NCI-H1930 (cell line): ENCODE data around the gene MYO5A.
"Not testable (repeated sequence)": the region's sequence is repeated elsewhere in the genome, so short reads cannot be mapped to it uniquely, and the experiment has no call there.

Experiments
- DNase-seq, 2 experiments: peaks; one replicate each; lab custom pipeline; 2025; lab: John Stamatoyannopoulos, UW

Gene MYO5A

GRCh38 chr15:52540374-52541012, 11.8 kb upstream of the MYO5A start:
- DNase-seq, result no peak

- DNase-seq, result no peak
Observed at GRCh38 chr15:52537459-52537858, 8.8 kb upstream of the MYO5A start.

- DNase-seq, result no peak
Observed at GRCh38 chr15:52532427-52532826, 3.7 kb upstream of the MYO5A start.

GRCh38 chr15:52529940-52530339, 1.3 kb upstream of the MYO5A start:
- no peak for DNase-seq

- DNase-seq, result no peak
Observed at GRCh38 chr15:52529341-52529924, 753 bp upstream of the MYO5A start.

GRCh38 chr15:52527911-52528563, 643 bp downstream of the MYO5A start:
- DNase-seq, result no peak

GRCh38 chr15:52527196-52527910, 1.3 kb downstream of the MYO5A start:
- no peak for DNase-seq

- no peak for DNase-seq
Observed at GRCh38 chr15:52524223-52525136, 4.2 kb downstream of the MYO5A start.

- DNase-seq, result no peak
Observed at GRCh38 chr15:52523647-52524046, 5.0 kb downstream of the MYO5A start.

- DNase-seq, result no peak
Observed at GRCh38 chr15:52523192-52523591, 5.5 kb downstream of the MYO5A start.

GRCh38 chr15:52521682-52522081, 7.0 kb downstream of the MYO5A start:
- no peak for DNase-seq

GRCh38 chr15:52520421-52520820, 8.3 kb downstream of the MYO5A start:
- DNase-seq, result no peak

- no peak for DNase-seq
Observed at GRCh38 chr15:52518487-52519371, 10.0 kb downstream of the MYO5A start.

GRCh38 chr15:52517014-52517413, 11.7 kb downstream of the MYO5A start:
- no peak for DNase-seq

- DNase-seq, result no peak
Observed at GRCh38 chr15:52515343-52515742, 13.3 kb downstream of the MYO5A start.

- DNase-seq, result no peak
Observed at GRCh38 chr15:52514482-52514881, 14.2 kb downstream of the MYO5A start.

- DNase-seq, result not testable (repeated sequence)
Observed at GRCh38 chr15:52512869-52513268, 15.8 kb downstream of the MYO5A start.

- DNase-seq, result no peak
Observed at GRCh38 chr15:52511084-52511483, 17.6 kb downstream of the MYO5A start.

- no peak for DNase-seq
Observed at GRCh38 chr15:52509500-52510245, 19.0 kb downstream of the MYO5A start.

GRCh38 chr15:52506549-52506948, 22.1 kb downstream of the MYO5A start:
- no peak for DNase-seq
